SK-N-SH (cell line): Measurements from ENCODE around the gene PPFIBP2. TPM values are rescaled to one million over a fixed set of nuclear protein-coding genes. Genes with fewer than 3 reads are reported as not detected.

Experiments
- CTCF ChIA-PET: fragments of 300-600, 350-600 bp; formaldehyde crosslinking; extraction: SDS; loops from one replicate; lab custom pipeline; 2021; lab: Yijun Ruan, JAX
- POLR2A ChIA-PET: fragments of 350-600 bp; sonication (Branson Sonifier 250); formaldehyde crosslinking; extraction: SDS; loops from one replicate; lab custom pipeline; 2020; ENCODE audit warnings: antibody characterized with exemption, inconsistent platforms; lab: Yijun Ruan, JAX
- DNase-seq: peaks from one replicate; pipeline ENCODE4 v3.0.0; 2012
- H2AFZ ChIP-seq: fragments of 200-600 bp; sonication (generic); 2 replicates; pipeline ENCODE4 v1.8.1; 2016; ENCODE audit warnings: antibody characterized with exemption, mild to moderate bottlenecking, low read depth
- H3F3A ChIP-seq: fragments of 200-600 bp; sonication (generic); replicated peaks from 2 replicates; pipeline ENCODE3; 2016; ENCODE audit warnings: antibody characterized with exemption, mild to moderate bottlenecking; ENCODE audit not compliant: insufficient read depth
- H3K27ac ChIP-seq, 2 experiments: fragments of 200-500 bp in 1 of 2; fragments of 200-600 bp in 1 of 2; sonication (Bioruptor generic) in 1 of 2; sonication (generic), shearing (Covaris generic) in 1 of 2; 2 replicates each; pipeline versions ENCODE4 v1.5.1 to v1.6.1; 2014 to 2016; ENCODE audit warnings: low read depth in 2 of 2, inconsistent platforms in 1 of 2, low read length in 1 of 2, mild to moderate bottlenecking in 1 of 2, mixed read lengths in 1 of 2
- H3K27me3 ChIP-seq: fragments of 200-600 bp; sonication (generic), shearing (Covaris generic); 2 replicates; pipeline ENCODE4 v1.6.1; 2016; ENCODE audit warnings: mixed run types; ENCODE audit not compliant: insufficient read depth
- H3K36me3 ChIP-seq, 2 experiments: fragments of 200-500 bp in 1 of 2; fragments of 200-600 bp in 1 of 2; sonication (Bioruptor generic) in 1 of 2; sonication (generic) in 1 of 2; replicated peaks in 1 of 2; 2 replicates each; pipeline versions ENCODE3 to v1.5.1; 2014 to 2016; ENCODE audit warnings: low read length in 1 of 2, mild to moderate bottlenecking in 1 of 2; ENCODE audit not compliant: insufficient read depth in 2 of 2, control insufficient read depth in 1 of 2
- H3K4me1 ChIP-seq, 2 experiments: fragments of 200-500 bp in 1 of 2; fragments of 200-600 bp in 1 of 2; sonication (Bioruptor generic) in 1 of 2; sonication (generic), shearing (Covaris generic) in 1 of 2; 2 replicates each; pipeline versions ENCODE4 v1.5.1 to v1.6.1; 2014 to 2016; ENCODE audit warnings: low read depth in 1 of 2, low read length in 1 of 2, mixed run types in 1 of 2; ENCODE audit not compliant: insufficient read depth in 2 of 2, control insufficient read depth in 1 of 2
- H3K4me2 ChIP-seq: fragments of 200-600 bp; sonication (generic), shearing (Covaris generic); 2 replicates; pipeline ENCODE4 v1.6.1; 2017; ENCODE audit warnings: mixed run types
- H3K4me3 ChIP-seq, 2 experiments: fragments of 200-500 bp in 1 of 2; fragments of 200-600 bp in 1 of 2; sonication (Bioruptor generic) in 1 of 2; sonication (generic), shearing (Covaris generic) in 1 of 2; 2 replicates each; pipeline versions ENCODE4 v1.5.1 to v1.8.1; 2014 to 2016; ENCODE audit warnings: low read depth in 2 of 2, inconsistent platforms in 1 of 2, low read length in 1 of 2, mild to moderate bottlenecking in 1 of 2, mixed read lengths in 1 of 2, moderate library complexity in 1 of 2
- H3K79me2 ChIP-seq: fragments of 200-600 bp; sonication (generic); 2 replicates; pipeline ENCODE4 v1.8.1; 2017; ENCODE audit warnings: mild to moderate bottlenecking; ENCODE audit not compliant: insufficient read depth
- H3K9ac ChIP-seq: fragments of 200-600 bp; sonication (generic); 2 replicates; pipeline ENCODE4 v1.6.1; 2017; ENCODE audit warnings: mixed run types
- H3K9me2 ChIP-seq: fragments of 200-600 bp; sonication (generic); 2 replicates; pipeline ENCODE4 v1.6.1; 2017; ENCODE audit warnings: mixed run types
- H3K9me3 ChIP-seq: fragments of 200-600 bp; sonication (generic); 2 replicates; pipeline ENCODE4 v1.6.1; 2017; ENCODE audit warnings: mixed run types, mild to moderate bottlenecking, moderate library complexity
- H4K20me1 ChIP-seq: fragments of 200-600 bp; sonication (generic); 2 replicates; pipeline ENCODE4 v1.6.1; 2017; ENCODE audit warnings: mild to moderate bottlenecking, mixed run types; ENCODE audit not compliant: insufficient read depth
- CTCF ChIP-seq: fragments of 200-600 bp; sonication (generic); IDR thresholded peaks from 2 replicates; pipeline ENCODE4 v1.6.1; 2017; ENCODE audit warnings: antibody characterized with exemption, mild to moderate bottlenecking, moderate library complexity
- EP300 ChIP-seq, 2 experiments: IDR thresholded peaks; 2 replicates each; pipeline versions ENCODE4 v1.4.0 to v1.6.1; 2012; ENCODE audit warnings: borderline replicate concordance in 1 of 2, low read depth in 1 of 2, low read length in 1 of 2
- EZH2phosphoT487 ChIP-seq: fragments of 200-600 bp; sonication (generic); IDR thresholded peaks from 2 replicates; pipeline ENCODE4 v1.6.1; 2017; ENCODE audit warnings: low read depth, mixed run types, mild to moderate bottlenecking, antibody characterized with exemption, moderate library complexity, borderline replicate concordance
- FOSL2 ChIP-seq: IDR thresholded peaks from 2 replicates; pipeline ENCODE4 v1.4.0; 2012; ENCODE audit warnings: low read depth, mild to moderate bottlenecking, moderate library complexity, borderline replicate concordance
- FOXM1 ChIP-seq: IDR thresholded peaks from 2 replicates; pipeline ENCODE4 v1.4.0; 2012; ENCODE audit warnings: low read depth, mild to moderate bottlenecking
- GABPA ChIP-seq: IDR thresholded peaks from 2 replicates; pipeline ENCODE4 v1.4.0; 2012; ENCODE audit warnings: low read depth, mild to moderate bottlenecking
- IRF3 ChIP-seq: fragments of 150-350 bp; IDR thresholded peaks from 2 replicates; pipeline ENCODE4 v1.6.1; 2016; ENCODE audit warnings: mild to moderate bottlenecking, low read depth, low read length
- MEF2A ChIP-seq: IDR thresholded peaks from 2 replicates; pipeline ENCODE4 v1.4.0; 2012; ENCODE audit warnings: low read depth, borderline replicate concordance
- PBX3 ChIP-seq: IDR thresholded peaks from 2 replicates; pipeline ENCODE4; 2012
- RXRA ChIP-seq: IDR thresholded peaks from 2 replicates; pipeline ENCODE4 v1.4.0; 2012; ENCODE audit warnings: low read depth, mild to moderate bottlenecking, borderline replicate concordance
- SIN3A ChIP-seq: IDR thresholded peaks from 2 replicates; pipeline ENCODE4 v1.6.1; 2012; ENCODE audit warnings: low read depth, mild to moderate bottlenecking, low read length, moderate library complexity, borderline replicate concordance
- USF1 ChIP-seq: IDR thresholded peaks from 2 replicates; pipeline ENCODE4 v1.4.0; 2012; ENCODE audit warnings: low read depth, borderline replicate concordance
- USF2 ChIP-seq: fragments of 150-350 bp; IDR thresholded peaks from 2 replicates; pipeline ENCODE4 v1.6.1; 2017; ENCODE audit warnings: antibody characterized with exemption, low read length, low read depth, borderline replicate concordance
- WGBS: methylation state at CpG from one replicate; pipeline ENCODE4 v1.1.6; 2017; ENCODE audit warnings: low lambda C conversion rate; 5-methylcytosine and 5-hydroxymethylcytosine counted together
- polyA plus RNA-seq, 3 experiments: library from polyadenylated mRNA; depleted of rRNA; stranded (reverse); fragments of >200 nt; gene quantifications; 2 replicates each; pipeline ENCODE4 v1.2.3, GENCODE V29; 2012

The PPFIBP2 gene
- polyA plus RNA-seq, 1 of the 3 experiments (the other 2 are of a cell fraction), result 0.67 TPM

- TF ChIP-seq CTCF, result no peak
Measured at GRCh38 chr11:7544021-7544420, 30.2 kb downstream of the PPFIBP2 start (continued).

GRCh38 chr11:7545611-7546010 is 31.8 kb downstream of the PPFIBP2 start:
- Histone ChIP-seq H3K4me2 (no peak overlapping the region), H3K79me2 (no peaks in the 10 kb centered on the region), H3K4me3 (no peak overlapping the region), H3K27me3 (no peaks in the 10 kb centered on the region; the same call in 1 of the 2 replicates), H3K9me3 (no peaks in the 10 kb centered on the region), H3K9ac (no peak overlapping the region), H3K9me2 (no peaks in the 10 kb centered on the region), H3K36me3 (no peaks in the 10 kb centered on the region), H3F3A (no peaks in the 10 kb centered on the region), H3K4me1 (peaks cover 0 to 20% of the 10 kb centered on the region in 2 experiments; a peak in 2 of 4 replicates), H3K27ac (no peak overlapping the region), H4K20me1 (no peaks in the 10 kb centered on the region), H2AFZ (no peak overlapping the region)
- 74% methylated on average over 4 of the region's 4 CpGs for WGBS
- ChIA-PET CTCF (interaction anchor here (0.8 to 2.5 kb wide), 4 partner anchors 8 to 111 kb away, joined by 3 to 9 read pairs (median 6); partner anchors contain the start of gene PPFIBP2), POLR2A (no interaction called here)
- no peak for DNase-seq
- no peak for TF ChIP-seq FOXM1
- TF ChIP-seq, all 33 proteins: peak for 0

- Histone ChIP-seq H3K9me3 (no peaks in the 10 kb centered on the region), H3K79me2 (no peaks in the 10 kb centered on the region), H3K4me1 (peaks cover 0 to 14% of the 10 kb centered on the region in 2 experiments; a peak in 2 of 4 replicates), H3K9ac (no peak overlapping the region), H3K9me2 (no peaks in the 10 kb centered on the region), H3F3A (no peaks in the 10 kb centered on the region), H3K27me3 (no peaks in the 10 kb centered on the region; the same call in 1 of the 2 replicates), H3K27ac (no peak overlapping the region), H4K20me1 (no peaks in the 10 kb centered on the region), H3K4me2 (no peak overlapping the region), H3K36me3 (no peaks in the 10 kb centered on the region), H3K4me3 (no peak overlapping the region), H2AFZ (no peak overlapping the region)
- POLR2A ChIA-PET, result no interaction called here
- 30% methylated on average over 1 of the region's 3 CpGs for WGBS
- DNase-seq, result no peak
- CTCF ChIA-PET, result interaction anchor here (0.8 to 2.5 kb wide), 5 partner anchors 9 to 119 kb away, joined by 3 to 9 read pairs (median 4); partner anchors contain the start of gene PPFIBP2
- TF ChIP-seq USF1 (no peak), GABPA (no peak), CTCF (no peak), MEF2A (no peak), RXRA (no peak), EZH2phosphoT487 (no peak), USF2 (no peak), EP300 (IDR thresholded peaks at IDR 0.05; ENCODE audit: borderline replicate concordance in 1 of 2, low read depth in 1 of 2, low read length in 1 of 2) (no peak), FOXM1 (no peak), SIN3A (no peak), IRF3 (no peak), FOSL2 (no peak), PBX3 (no peak)
Measured at GRCh38 chr11:7546324-7546791, 32.6 kb downstream of the PPFIBP2 start.
